Kidney epithelial cell (primary cell): ENCODE data around the gene AKAP9. TPM values are rescaled to one million over a fixed set of nuclear protein-coding genes. Genes with fewer than 3 reads are reported as not detected.

Source experiments
- DNase-seq: peaks from one replicate; pipeline ENCODE4 v3.0.0-alpha.2; 2010; ENCODE audit warnings: low read depth
- H3K27me3 ChIP-seq: 2 replicates; pipeline ENCODE4 v1.6.0; 2011; ENCODE audit warnings: low read length; ENCODE audit not compliant: control insufficient read depth, insufficient read depth
- H3K36me3 ChIP-seq: 2 replicates; pipeline ENCODE4 v1.5.1; 2011; ENCODE audit warnings: low read length; ENCODE audit not compliant: control insufficient read depth, insufficient read depth
- H3K4me3 ChIP-seq: 2 replicates; pipeline ENCODE4 v1.5.1; 2011; ENCODE audit warnings: low read depth, mild to moderate bottlenecking, control low read depth, low read length
- CTCF ChIP-seq: IDR thresholded peaks from 2 replicates; pipeline ENCODE4 v1.5.1; 2011; ENCODE audit warnings: mild to moderate bottlenecking, moderate library complexity, low read length, control low read depth, inconsistent platforms; ENCODE audit not compliant: insufficient read depth, poor library complexity, severe bottlenecking
- total RNA-seq: library from RNA; depleted of rRNA; stranded (reverse); fragments of >200 nt; gene quantifications from 2 replicates; pipeline ENCODE4 v1.2.3, GENCODE V29; 2015

The AKAP9 gene
- total RNA-seq, 1 donor from 2014 or later, result 36.2 TPM

GRCh38 chr7:91899563-91899962 is 41.1 kb upstream of the AKAP9 start:
- no peak overlapping the region for H3K4me3 ChIP-seq
- TF ChIP-seq CTCF, result no peak
- H3K36me3 ChIP-seq, result no peaks in the 10 kb centered on the region
- no peaks in the 10 kb centered on the region for H3K27me3 ChIP-seq
- DNase-seq, result no peak

GRCh38 chr7:91910171-91910570 is 30.5 kb upstream of the AKAP9 start:
- Histone ChIP-seq H3K4me3 (no peak overlapping the region), H3K36me3 (no peaks in the 10 kb centered on the region), H3K27me3 (no peaks in the 10 kb centered on the region)
- DNase-seq, result no peak
- no peak for TF ChIP-seq CTCF

- H3K27me3 ChIP-seq, result no peaks in the 10 kb centered on the region
- no peaks in the 10 kb centered on the region for H3K36me3 ChIP-seq
- H3K4me3 ChIP-seq, result no peak overlapping the region
- TF ChIP-seq CTCF, result no peak
- no peak for DNase-seq
These were observed 29.5 kb upstream of the AKAP9 start for GRCh38 chr7:91911121-91911520.

- no peak for TF ChIP-seq CTCF
- no peaks in the 10 kb centered on the region for H3K36me3 ChIP-seq
- H3K27me3 ChIP-seq, result no peaks in the 10 kb centered on the region
- no peak overlapping the region for H3K4me3 ChIP-seq
- DNase-seq, result no peak
These were observed 28.2 kb upstream of the AKAP9 start for GRCh38 chr7:91912494-91912893.

DNA sequence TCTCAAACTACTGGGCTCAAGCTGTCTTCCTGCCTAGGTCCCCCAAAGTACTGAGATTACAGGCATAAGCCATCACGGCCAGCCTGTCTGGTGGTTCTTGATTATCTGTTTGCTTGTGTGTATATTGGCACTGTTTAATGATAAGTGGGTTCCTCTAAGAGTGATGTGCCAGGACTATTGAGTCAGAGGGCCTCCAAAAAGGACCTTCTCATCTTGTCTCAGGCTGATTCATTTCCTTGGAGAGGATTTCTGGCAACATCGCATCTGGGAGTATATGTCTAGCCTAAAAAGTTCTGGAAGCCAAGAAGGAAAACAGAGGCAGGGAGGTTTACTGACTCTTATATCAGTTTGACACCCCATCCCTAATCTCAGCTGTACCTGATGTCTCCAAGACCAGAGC is 27.1 kb upstream of the AKAP9 start:
- TF ChIP-seq CTCF, result no peak
- Histone ChIP-seq H3K36me3 (no peaks in the 10 kb centered on the region), H3K27me3 (no peaks in the 10 kb centered on the region), H3K4me3 (no peak overlapping the region)
- DNase-seq, result no peak

- TF ChIP-seq CTCF, result no peak
- H3K27me3 ChIP-seq, result no peaks in the 10 kb centered on the region
- DNase-seq, result no peak
- no peak overlapping the region for H3K4me3 ChIP-seq
- no peaks in the 10 kb centered on the region for H3K36me3 ChIP-seq
These were observed 25.1 kb upstream of the AKAP9 start for GRCh38 chr7:91915401-91916050.
